H1 (cell line): ENCODE results near the gene CDH11. TPM values are rescaled to one million over a fixed set of nuclear protein-coding genes. Genes with fewer than 3 reads are reported as not detected.

ENCODE experiments used
- CTCF ChIA-PET: fragments of 300-600 bp; sonication (Branson Sonifier 250); formaldehyde crosslinking; loops from one replicate; lab custom pipeline; 2021; ENCODE audit not compliant: partially characterized antibody; lab: Charles Lee
- POLR2A ChIA-PET: fragments of 300-600 bp; sonication (Branson Sonifier 250); formaldehyde crosslinking; loops from one replicate; lab custom pipeline; 2021; ENCODE audit warnings: inconsistent platforms; ENCODE audit not compliant: partially characterized antibody; lab: Charles Lee
- DNase-seq, 2 experiments: peaks; one replicate each; pipeline versions ENCODE4 v3.0.0 to v3.0.0-alpha.2; 2010 to 2022; ENCODE audit warnings: low spot score in 2 of 2, low read depth in 1 of 2, mixed read lengths in 1 of 2
- FAIRE-seq: peaks from 2 replicates; lab custom pipeline; 2011; peaks lifted over from hg19 to GRCh38; lab: Jason Lieb, UNC
- H2AFZ ChIP-seq: 2 replicates; pipeline ENCODE4 v1.8.1; 2012; ENCODE audit warnings: low read length, inconsistent platforms
- H2AK5ac ChIP-seq: 2 replicates; pipeline ENCODE4 v1.6.1; 2013; ENCODE audit warnings: low read depth, low read length
- H2BK120ac ChIP-seq: replicated peaks from 2 replicates; pipeline ENCODE3; 2013; ENCODE audit warnings: low read depth, low read length, inconsistent platforms
- H2BK12ac ChIP-seq: 2 replicates; pipeline ENCODE4 v1.6.1; 2013; ENCODE audit warnings: low read depth, low read length
- H2BK15ac ChIP-seq: 2 replicates; pipeline ENCODE4 v1.6.1; 2013; ENCODE audit warnings: low read length
- H2BK20ac ChIP-seq: 2 replicates; pipeline ENCODE4 v1.6.1; 2013; ENCODE audit warnings: low read length
- H2BK5ac ChIP-seq: 2 replicates; pipeline ENCODE4 v1.6.1; 2013; ENCODE audit warnings: low read depth, low read length
- H3K14ac ChIP-seq: 2 replicates; pipeline ENCODE4 v1.6.1; 2013; ENCODE audit warnings: inconsistent platforms; ENCODE audit not compliant: insufficient read length
- H3K18ac ChIP-seq: 2 replicates; pipeline ENCODE4 v1.6.1; 2013; ENCODE audit warnings: low read length; ENCODE audit errors: extremely low read depth
- H3K23ac ChIP-seq: 2 replicates; pipeline ENCODE4 v1.6.1; 2013; ENCODE audit warnings: inconsistent platforms; ENCODE audit not compliant: insufficient read length
- H3K23me2 ChIP-seq: 2 replicates; pipeline ENCODE4 v1.6.1; 2013; ENCODE audit warnings: low read depth, low read length
- H3K27ac ChIP-seq: 2 replicates; pipeline ENCODE4 v1.6.1; 2011; ENCODE audit warnings: low read depth, low read length, inconsistent platforms
- H3K27me3 ChIP-seq, 4 experiments: replicated peaks in 1 of 4; 1 replicate in 1 of 4; 2 replicates in 3 of 4; pipeline versions ENCODE4 v1.6.1 to v1.8.1; 2011 to 2013; ENCODE audit warnings: low read length in 3 of 4, mild to moderate bottlenecking in 3 of 4, inconsistent platforms in 2 of 4, mixed read lengths in 2 of 4, moderate library complexity in 1 of 4; ENCODE audit not compliant: control insufficient read depth in 3 of 4, insufficient read depth in 3 of 4; ENCODE audit errors: extremely low read depth in 1 of 4
- H3K36me3 ChIP-seq, 4 experiments: 2 replicates each; pipeline versions ENCODE4 v1.6.1 to v1.8.1; 2011 to 2013; ENCODE audit warnings: mild to moderate bottlenecking in 4 of 4, low read length in 3 of 4, moderate library complexity in 2 of 4, control low read depth in 1 of 4, inconsistent platforms in 1 of 4; ENCODE audit not compliant: insufficient read depth in 4 of 4, control insufficient read depth in 2 of 4
- H3K4ac ChIP-seq: replicated peaks from 2 replicates; pipeline ENCODE3; 2013; ENCODE audit warnings: low read length, low read depth, mixed read lengths, inconsistent platforms; ENCODE audit not compliant: insufficient read length
- H3K4me1 ChIP-seq, 4 experiments: replicated peaks in 1 of 4; 1 replicate in 1 of 4; 2 replicates in 3 of 4; pipeline versions ENCODE4 v1.6.1 to v1.8.1; 2011 to 2013; ENCODE audit warnings: low read length in 3 of 4, inconsistent platforms in 2 of 4, mixed read lengths in 1 of 4; ENCODE audit not compliant: insufficient read depth in 4 of 4, control insufficient read depth in 3 of 4
- H3K4me2 ChIP-seq, 2 experiments: 2 replicates each; pipeline versions ENCODE4 v1.6.1 to v1.8.1; 2011 to 2013; ENCODE audit warnings: low read depth in 2 of 2, low read length in 2 of 2, control low read depth in 1 of 2, inconsistent platforms in 1 of 2, mild to moderate bottlenecking in 1 of 2; ENCODE audit not compliant: insufficient read depth in 1 of 2
- H3K4me3 ChIP-seq, 4 experiments: fragments of 200-600, 300-600 bp in 1 of 4; sonication (generic), shearing (Covaris generic), sonication (Bioruptor Twin) in 1 of 4; 2 replicates each; pipeline versions ENCODE4 v1.5.1 to v1.8.1; 2011 to 2016; ENCODE audit warnings: low read length in 4 of 4, low read depth in 3 of 4, control low read depth in 2 of 4, inconsistent platforms in 2 of 4, mild to moderate bottlenecking in 2 of 4, mixed read lengths in 1 of 4, moderate library complexity in 1 of 4; ENCODE audit not compliant: insufficient read depth in 2 of 4; ENCODE audit errors: extremely low read depth in 1 of 4
- H3K56ac ChIP-seq: replicated peaks from 2 replicates; pipeline ENCODE3; 2013; ENCODE audit warnings: low read depth, mild to moderate bottlenecking, mixed read lengths, low read length, inconsistent platforms; ENCODE audit not compliant: insufficient read length
- H3K79me1 ChIP-seq: 2 replicates; pipeline ENCODE4 v1.6.1; 2013; ENCODE audit warnings: low read depth, low read length, control low read depth
- H3K79me2 ChIP-seq, 2 experiments: 2 replicates each; pipeline versions ENCODE4 v1.6.1 to v1.8.1; 2012 to 2013; ENCODE audit warnings: low read length in 2 of 2, mild to moderate bottlenecking in 2 of 2, inconsistent platforms in 1 of 2; ENCODE audit not compliant: insufficient read depth in 2 of 2, control insufficient read depth in 1 of 2
- H3K9ac ChIP-seq, 4 experiments: replicated peaks in 1 of 4; 1 replicate in 1 of 4; 2 replicates in 3 of 4; pipeline versions ENCODE4 v1.6.1 to v1.8.1; 2011 to 2013; ENCODE audit warnings: low read depth in 3 of 4, low read length in 3 of 4, control low read depth in 2 of 4, mild to moderate bottlenecking in 2 of 4, moderate library complexity in 2 of 4, inconsistent platforms in 1 of 4; ENCODE audit errors: extremely low read depth in 1 of 4
- H3K9me3 ChIP-seq, 2 experiments: 2 replicates each; pipeline versions ENCODE4 v1.6.1 to v1.8.1; 2012 to 2013; ENCODE audit warnings: mild to moderate bottlenecking in 2 of 2, moderate library complexity in 2 of 2, control low read depth in 1 of 2, inconsistent platforms in 1 of 2, low read depth in 1 of 2, low read length in 1 of 2, mixed read lengths in 1 of 2; ENCODE audit not compliant: insufficient read depth in 2 of 2
- H4K20me1 ChIP-seq, 2 experiments: replicated peaks in 1 of 2; 2 replicates each; pipeline versions ENCODE3 to v1.8.1; 2011 to 2013; ENCODE audit warnings: inconsistent platforms in 2 of 2, low read length in 2 of 2, mild to moderate bottlenecking in 1 of 2; ENCODE audit not compliant: insufficient read depth in 2 of 2, control insufficient read depth in 1 of 2
- H4K5ac ChIP-seq: 2 replicates; pipeline ENCODE4 v1.6.1; 2013; ENCODE audit warnings: low read length, low read depth, mixed read lengths, inconsistent platforms; ENCODE audit not compliant: insufficient read length
- H4K8ac ChIP-seq: 2 replicates; pipeline ENCODE4 v1.8.0; 2013; ENCODE audit warnings: mild to moderate bottlenecking, moderate library complexity, low read length, inconsistent platforms; ENCODE audit not compliant: insufficient read depth; ENCODE audit errors: extremely low read depth
- H4K91ac ChIP-seq: replicated peaks from 2 replicates; pipeline ENCODE3; 2013; ENCODE audit warnings: low read length, mixed read lengths, inconsistent platforms; ENCODE audit not compliant: insufficient read length
- BRCA1 ChIP-seq: IDR thresholded peaks from 2 replicates; pipeline ENCODE4 v1.6.1; 2012; ENCODE audit warnings: low read depth, low read length, improper control_type of control experiment
- CBX5 ChIP-seq: fragments of 300-800, 300-1000 bp; sonication (generic); IDR thresholded peaks from 2 replicates; pipeline ENCODE4 v1.7.1; 2016; ENCODE audit warnings: antibody characterized with exemption, low read length, low read depth
- EP300 ChIP-seq, 2 experiments: IDR thresholded peaks; 1 replicate in 1 of 2; 2 replicates in 1 of 2; pipeline ENCODE4 v1.6.1; 2011 to 2012; ENCODE audit warnings: low read depth in 2 of 2, low read length in 2 of 2, mild to moderate bottlenecking in 2 of 2, borderline replicate concordance in 1 of 2, inconsistent platforms in 1 of 2, moderate library complexity in 1 of 2
- ZNF274 ChIP-seq: IDR thresholded peaks from 2 replicates; pipeline ENCODE4 v1.7.0; 2012; ENCODE audit warnings: low read length, borderline replicate concordance; ENCODE audit errors: extremely low read depth
- WGBS, 2 experiments: shearing (Covaris generic) in 1 of 2; methylation state at CpG; one replicate each; pipeline versions ENCODE4 v1.1.6 to v1.1.7; 2013 to 2015; ENCODE audit warnings: low lambda C conversion rate in 2 of 2, mixed read lengths in 2 of 2, inconsistent platforms in 1 of 2, low coverage in 1 of 2, missing lambda C conversion rate in 1 of 2; ENCODE audit not compliant: insufficient replicate concordance in 2 of 2, insufficient coverage in 1 of 2, insufficient read length in 1 of 2; ENCODE audit errors: extremely low coverage in 1 of 2, missing lambda C conversion rate in 1 of 2; 5-methylcytosine and 5-hydroxymethylcytosine counted together
- polyA plus RNA-seq, 7 experiments: library from polyadenylated mRNA; depleted of rRNA in 3 of 7; stranded (reverse) in 5 of 7; unstranded in 2 of 7; fragments of >200 nt in 5 of 7; fragments of 200-250 nt in 2 of 7; gene quantifications; 1 replicate in 5 of 7; 2 replicates in 1 of 7; 4 replicates in 1 of 7; pipeline versions ENCODE4 v1.2.1 to v1.2.3, GENCODE V29; 2011 to 2013; ENCODE audit warnings: missing spikeins in 2 of 7, mixed read lengths in 2 of 7
- total RNA-seq: library from RNA; stranded (reverse); fragmentation: NEBNext Ultra II Directional; extraction: Animal tissue kit (Norgen Biotek cat#: 25700); gene quantifications from 2 replicates; pipeline ENCODE4 v1.2.1, GENCODE V29; 2021

CDH11 gene
- total and polyA plus RNA-seq, 2 of the 8 experiments (the other 6 are each of a cell fraction or from before 2014, with no cell fraction given): 3.3 to 8.4 TPM

DNA sequence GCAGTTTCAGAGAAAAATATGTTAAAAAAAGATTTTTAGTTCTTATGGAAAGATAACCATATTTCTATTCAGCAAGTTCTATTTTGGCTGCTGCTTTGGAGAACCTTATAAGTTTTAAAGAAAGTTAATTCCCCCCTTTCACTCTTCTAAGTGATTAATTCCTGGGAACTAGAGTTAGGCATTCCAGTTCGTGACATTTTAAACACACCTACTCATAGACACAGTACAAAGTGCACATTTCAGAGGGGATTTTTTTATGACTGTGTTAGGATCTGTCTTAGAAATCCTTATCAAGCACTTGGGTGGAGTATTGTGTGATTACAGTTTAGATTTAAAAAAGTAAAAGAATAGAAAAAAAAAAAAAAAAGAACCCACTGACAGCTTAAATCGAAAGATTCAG, 3.5 kb upstream of the CDH11 start:
- peaks cover 27% of the 10 kb centered on the region for H3K23me2 ChIP-seq
- H3K4ac ChIP-seq: no peak overlapping the region
- no peak overlapping the region for H3K18ac ChIP-seq
- no peak overlapping the region for H2AK5ac ChIP-seq
- no peak overlapping the region for H2BK5ac ChIP-seq
- no peak overlapping the region for H3K4me2 ChIP-seq
- H2BK12ac ChIP-seq: no peak overlapping the region
- no peak overlapping the region for H3K9ac ChIP-seq
- no peak overlapping the region for H3K23ac ChIP-seq
- no peaks in the 10 kb centered on the region for H3K79me1 ChIP-seq
- peaks cover 0 to 2% of the 10 kb centered on the region in 2 experiments for H4K20me1 ChIP-seq
- H3K27ac ChIP-seq: no peak overlapping the region
- no peaks in the 10 kb centered on the region for H3K9me3 ChIP-seq
- POLR2A ChIA-PET: no interaction called here
- H4K8ac ChIP-seq: no peak overlapping the region
- no peak overlapping the region for H2BK120ac ChIP-seq
- no peak overlapping the region for H2AFZ ChIP-seq
- CTCF ChIA-PET: interaction anchor here (0.8 kb wide), 1 partner anchor 103 kb away, joined by 3 read pairs; no protein-coding TSS in a partner anchor
- WGBS, 2 experiments: 92% methylated on average over 2 of the region's 2 CpGs; no CpG with 5 or more reads in 1 of the 2 experiments
- H4K5ac ChIP-seq: no peak overlapping the region
- H3K56ac ChIP-seq: no peak overlapping the region
- no peaks in the 10 kb centered on the region for H3K79me2 ChIP-seq
- DNase-seq (no peak), FAIRE-seq (no peak)
- no peak overlapping the region for H4K91ac ChIP-seq
- H3K4me1 ChIP-seq: peaks cover 3 to 9% (median 4%) of the 10 kb centered on the region in 4 experiments; a peak in 5 of 7 replicates
- no peak overlapping the region for H2BK20ac ChIP-seq
- no peak overlapping the region for H3K4me3 ChIP-seq
- no peaks in the 10 kb centered on the region for H3K36me3 ChIP-seq
- TF ChIP-seq CBX5 (no peak), EP300 (IDR thresholded peaks at IDR 0.05; ENCODE audit: borderline replicate concordance in 1 of 2, low read depth in 2 of 2, low read length in 2 of 2) (no peak), ZNF274 (no peak), BRCA1 (no peak)
- H2BK15ac ChIP-seq: no peak overlapping the region
- no peak overlapping the region for H3K14ac ChIP-seq
- H3K27me3 ChIP-seq: peaks cover 18 to 58% (median 47%) of the 10 kb centered on the region in 4 experiments
